ENCODE data around the gene WDR64.

- TF ChIP-seq CTCF (IDR thresholded peaks at IDR 0.05; ENCODE audit: low read length) (no peak), EZH2 (IDR thresholded peaks at IDR 0.05; ENCODE audit: borderline replicate concordance, low read length) (no peak)
These were observed 90.0 kb downstream of the WDR64 start for GRCh38 chr1:241742084-241742483.
